Astrocyte of the cerebellum (primary cell): ENCODE measurements around the gene SETD1A.
A peak's percentile ranks its signal among the peaks of the same experiment; 100 is the strongest.

ENCODE experiments used
- DNase-seq: peaks from one replicate; pipeline ENCODE4 v3.0.0-alpha.2; 2011; ENCODE audit warnings: low read depth
- H3K4me3 ChIP-seq: 2 replicates; pipeline ENCODE4 v1.5.1; 2011; ENCODE audit warnings: mild to moderate bottlenecking, low read depth, low read length, moderate library complexity
- in situ Hi-C: cut with HindIII; loops from 2 replicates; pipeline ENCODE4 v1.10.0; 2017; ENCODE audit warnings: low sequenced_read_pairs
- TF ChIP-seq, protein P1 (sequence below): IDR thresholded peaks from 2 replicates; pipeline ENCODE4 v1.5.1; 2012; ENCODE audit warnings: low read length, low read depth, moderate library complexity, mild to moderate bottlenecking; ENCODE audit errors: missing control alignments

The SETD1A gene

DNA sequence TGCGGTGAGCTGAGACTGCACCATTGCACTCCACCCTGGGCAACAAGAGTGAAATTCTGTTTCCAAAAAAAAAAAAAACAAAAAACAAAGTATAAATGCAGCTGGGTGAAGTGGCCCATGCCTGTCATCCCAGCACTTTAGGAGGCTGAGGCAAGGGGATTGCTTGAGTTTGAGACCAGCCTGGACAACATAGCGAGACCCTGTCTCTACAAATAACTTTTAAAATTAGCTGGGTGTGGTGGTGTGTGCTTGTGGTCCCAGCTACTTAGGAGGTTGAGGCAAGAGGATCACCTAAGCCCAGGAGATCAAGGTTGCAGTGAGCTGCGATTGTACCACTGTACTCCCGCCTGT lies 65.7 kb downstream of the SETD1A start:
- in situ Hi-C loops: no loop called here
- no peak overlapping the region for H3K4me3 ChIP-seq
- TF ChIP-seq, protein P1, sequence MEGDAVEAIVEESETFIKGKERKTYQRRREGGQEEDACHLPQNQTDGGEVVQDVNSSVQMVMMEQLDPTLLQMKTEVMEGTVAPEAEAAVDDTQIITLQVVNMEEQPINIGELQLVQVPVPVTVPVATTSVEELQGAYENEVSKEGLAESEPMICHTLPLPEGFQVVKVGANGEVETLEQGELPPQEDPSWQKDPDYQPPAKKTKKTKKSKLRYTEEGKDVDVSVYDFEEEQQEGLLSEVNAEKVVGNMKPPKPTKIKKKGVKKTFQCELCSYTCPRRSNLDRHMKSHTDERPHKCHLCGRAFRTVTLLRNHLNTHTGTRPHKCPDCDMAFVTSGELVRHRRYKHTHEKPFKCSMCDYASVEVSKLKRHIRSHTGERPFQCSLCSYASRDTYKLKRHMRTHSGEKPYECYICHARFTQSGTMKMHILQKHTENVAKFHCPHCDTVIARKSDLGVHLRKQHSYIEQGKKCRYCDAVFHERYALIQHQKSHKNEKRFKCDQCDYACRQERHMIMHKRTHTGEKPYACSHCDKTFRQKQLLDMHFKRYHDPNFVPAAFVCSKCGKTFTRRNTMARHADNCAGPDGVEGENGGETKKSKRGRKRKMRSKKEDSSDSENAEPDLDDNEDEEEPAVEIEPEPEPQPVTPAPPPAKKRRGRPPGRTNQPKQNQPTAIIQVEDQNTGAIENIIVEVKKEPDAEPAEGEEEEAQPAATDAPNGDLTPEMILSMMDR: no peak
- no peak for DNase-seq

DNA sequence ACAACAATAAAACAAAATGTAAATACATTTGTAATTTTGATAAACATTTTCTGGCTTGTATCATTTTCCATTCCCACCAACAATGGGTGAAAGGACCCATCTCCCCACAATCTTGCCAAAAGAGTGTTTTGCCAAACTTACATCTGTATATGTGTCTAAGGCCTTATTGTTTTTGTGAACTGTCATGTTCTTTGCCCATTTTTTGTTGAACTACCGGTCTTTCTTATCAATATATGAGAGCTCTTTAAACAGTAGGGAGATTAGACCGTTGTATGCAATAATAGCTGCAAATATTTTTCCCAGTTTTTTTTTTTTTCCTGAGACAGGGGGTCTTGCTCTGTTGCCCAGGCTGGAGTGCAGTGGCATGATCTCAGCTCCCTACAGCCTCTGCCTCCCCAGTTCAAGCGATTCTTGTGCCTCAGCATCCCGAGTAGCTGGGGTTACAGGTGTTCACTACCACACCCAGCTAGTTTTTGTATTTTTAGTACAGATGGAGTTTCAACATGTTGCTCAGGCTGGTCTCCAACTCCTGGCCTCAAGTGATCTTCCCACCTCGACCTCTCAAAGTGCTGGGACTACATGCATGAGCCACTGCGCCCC lies 66.2 kb downstream of the SETD1A start:
- no peak for DNase-seq
- in situ Hi-C loops: no loop called here
- TF ChIP-seq, protein P1: no peak
- H3K4me3 ChIP-seq: no peak overlapping the region

DNA sequence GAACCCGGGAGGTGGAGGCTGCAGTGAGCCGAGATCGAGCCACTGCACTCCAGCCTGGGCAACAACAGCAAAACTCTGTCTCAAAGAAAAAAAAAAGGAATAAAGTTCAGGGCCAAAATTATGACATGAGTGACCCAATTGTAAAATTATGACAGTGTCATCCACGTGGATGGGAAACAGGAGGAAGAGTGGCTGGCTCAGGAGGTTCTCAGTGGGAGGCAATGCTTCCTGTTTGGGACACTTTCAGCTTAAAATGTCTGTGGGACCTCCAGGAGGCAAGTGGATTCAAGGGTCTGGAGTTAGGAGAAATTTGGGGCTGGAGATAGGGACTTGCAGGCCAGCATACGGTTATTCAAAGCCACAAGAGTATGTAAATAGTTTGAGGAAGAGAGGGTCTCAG lies 67.8 kb downstream of the SETD1A start:
- no peak overlapping the region for H3K4me3 ChIP-seq
- TF ChIP-seq, protein P1: no peak
- no peak for DNase-seq
- in situ Hi-C loops: no loop called here

DNA sequence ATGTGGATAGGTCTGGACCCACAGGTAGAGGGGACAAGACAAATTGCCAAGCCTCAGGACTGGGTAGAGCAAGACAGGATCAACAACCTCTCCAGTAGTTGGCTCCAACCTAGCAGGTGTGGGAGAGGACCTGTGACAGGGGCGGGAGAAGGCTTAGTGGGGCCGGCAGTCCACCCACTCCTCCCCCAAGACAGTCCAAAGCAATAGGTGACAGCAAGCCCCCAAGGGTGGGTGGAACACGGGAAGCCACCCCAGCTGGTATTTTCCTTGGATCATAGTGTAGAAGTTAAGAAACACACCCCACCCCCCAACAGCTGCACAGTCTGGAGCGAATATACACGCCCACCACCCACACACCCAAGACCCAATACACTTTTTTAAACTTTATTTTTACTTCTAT lies 71.7 kb downstream of the SETD1A start:
- H3K4me3 ChIP-seq: no peak overlapping the region
- no peak for DNase-seq
- in situ Hi-C loops: no loop called here
- TF ChIP-seq, protein P1: no peak

DNA sequence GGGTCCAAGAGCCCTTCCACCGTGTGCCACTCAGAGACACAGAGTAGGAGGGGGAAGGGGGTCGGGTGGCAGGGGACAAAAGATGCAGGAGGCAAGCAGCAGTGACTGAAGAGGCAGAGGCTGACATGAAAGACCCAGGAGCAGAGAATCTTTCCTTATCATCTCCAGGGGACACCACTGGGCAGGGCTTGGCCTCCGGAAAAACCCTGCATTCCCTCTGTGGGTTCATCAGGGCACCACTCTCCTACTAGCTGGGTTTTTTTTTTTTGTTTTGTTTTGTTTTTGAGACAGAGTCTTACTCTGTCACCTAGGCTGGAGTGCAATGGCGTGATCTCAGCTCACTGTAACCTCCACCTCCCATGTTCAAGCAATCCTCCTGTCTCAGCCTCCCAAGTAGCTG lies 73.7 kb downstream of the SETD1A start:
- in situ Hi-C loops: no loop called here
- DNase-seq: no peak

DNA sequence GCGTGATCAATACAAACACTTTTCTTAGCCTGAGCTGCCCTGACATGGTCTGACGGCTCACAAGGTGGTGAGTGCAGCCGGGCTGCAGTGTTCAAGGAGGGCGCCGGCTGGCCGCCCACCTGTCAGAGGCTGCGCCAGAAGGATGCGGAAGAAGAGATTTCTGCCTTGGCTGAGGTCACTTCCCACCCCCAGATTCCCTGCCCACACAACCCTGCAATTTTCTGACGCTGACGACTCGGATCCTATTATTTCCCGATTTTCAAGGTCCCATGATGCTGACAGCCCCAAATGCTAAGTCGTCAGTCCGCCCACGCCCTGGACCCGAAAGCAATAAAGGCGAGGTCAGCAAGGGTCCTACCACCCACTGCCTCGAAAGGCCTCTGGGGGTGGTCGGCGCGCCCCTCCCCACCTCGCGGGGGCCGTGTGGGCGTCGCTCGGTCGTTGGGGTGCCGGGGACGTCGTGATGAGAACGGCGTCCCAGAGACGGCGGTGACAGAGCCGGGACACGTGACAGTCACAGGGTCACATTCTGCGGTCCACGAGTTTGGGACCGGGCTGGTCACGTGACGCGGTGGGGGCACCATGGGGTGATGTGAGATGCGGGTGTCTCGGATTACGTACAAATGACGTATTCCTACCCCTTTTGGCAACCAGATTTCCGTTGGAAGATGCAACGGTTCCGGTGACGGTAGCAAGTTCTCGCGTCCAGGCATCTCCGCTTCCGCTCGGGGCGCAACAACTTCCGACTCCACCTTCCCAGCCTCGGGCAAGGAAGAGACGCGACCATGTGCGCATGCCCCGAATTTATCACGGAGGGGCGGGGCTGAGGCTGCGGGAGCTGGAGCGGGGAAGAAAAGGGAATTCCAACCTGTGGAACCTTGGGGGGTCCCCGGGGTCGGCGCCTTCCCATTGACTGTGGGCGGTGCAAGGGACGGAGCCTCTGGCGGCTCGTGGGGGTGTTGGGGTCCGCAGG lies 75.5 kb downstream of the SETD1A start, which contains the start of gene STX4:
Gene STX4 (plus strand): TSS at position 823 of the 973 bp plus-strand sequence. CDS start 248 bp downstream, outside the sequence.
- TF ChIP-seq, protein P1: no peak
- peak within 1 kb of the TSS; percentile 73 for H3K4me3 ChIP-seq
- in situ Hi-C loops: no loop called here
- peak; percentile 95 for DNase-seq

More for the DNA sequence above, 73.7 kb downstream of the SETD1A start:
- TF ChIP-seq, protein P1: no peak
- no peak overlapping the region for H3K4me3 ChIP-seq
